Measurements from ENCODE around the gene NETO2. TPM values are rescaled to one million over a fixed set of nuclear protein-coding genes. Genes with fewer than 3 reads are reported as not detected.

The NETO2 gene
- total RNA-seq, 2 experiments from 2014 or later: 0.15 TPM; not detected in 1

DNA sequence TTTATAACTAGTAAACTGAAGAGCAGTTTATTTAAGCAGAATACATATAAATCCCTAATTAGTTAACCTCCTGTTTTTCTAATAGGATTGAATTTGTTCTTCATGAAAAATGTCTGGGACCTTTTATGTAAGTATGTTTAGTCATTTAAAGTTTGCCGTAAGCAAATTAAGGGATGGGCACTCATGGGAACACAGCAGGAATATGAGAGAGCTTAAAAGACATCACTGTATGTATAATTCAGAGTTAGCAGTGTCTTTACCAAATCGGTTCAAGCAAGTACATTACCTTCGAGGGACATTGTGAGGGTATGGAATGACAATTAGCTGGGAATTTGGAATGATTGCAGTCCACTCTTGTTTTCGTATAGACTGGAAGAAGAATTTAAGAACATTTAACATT, 17.7 kb upstream of the NETO2 start:
- intact Hi-C loops (cut with micrococcal nuclease; ENCODE audit: unreplicated experiment): no loop called here
- Histone ChIP-seq H4K20me1 (ENCODE audit: insufficient read depth, low read length) (no peaks in the 10 kb centered on the region), H3K9me2 (ENCODE audit: insufficient read depth, low read length) (no peaks in the 10 kb centered on the region), H3K4me2 (ENCODE audit: low read length) (no peak overlapping the region), H3K9me3 (ENCODE audit: low read length) (no peaks in the 10 kb centered on the region), H3K4me1 (ENCODE audit: insufficient read depth, low read length, poor library complexity, severe bottlenecking) (no peaks in the 10 kb centered on the region), H3K4me3 (ENCODE audit: low read depth, low read length, poor library complexity, severe bottlenecking) (no peak overlapping the region), H3K27ac (ENCODE audit: low read depth, low read length, poor library complexity, severe bottlenecking) (no peak overlapping the region), H3K36me3 (ENCODE audit: insufficient read depth, low read length) (peaks cover 4% of the 10 kb centered on the region; the same call in 1 of the 2 replicates), H2AFZ (ENCODE audit: low read length) (no peak overlapping the region), H3K79me2 (ENCODE audit: insufficient read depth, low read depth, low read length) (no peaks in the 10 kb centered on the region)
- no peak for DNase-seq (ENCODE audit: low spot score)
- POLR2A ChIA-PET: interaction anchor here (0.5 to 0.6 kb wide), 2 partner anchors 472 to 892 kb away, joined by 3 read pairs; partner anchors contain the start of gene ORC6
- TF ChIP-seq, protein P1, sequence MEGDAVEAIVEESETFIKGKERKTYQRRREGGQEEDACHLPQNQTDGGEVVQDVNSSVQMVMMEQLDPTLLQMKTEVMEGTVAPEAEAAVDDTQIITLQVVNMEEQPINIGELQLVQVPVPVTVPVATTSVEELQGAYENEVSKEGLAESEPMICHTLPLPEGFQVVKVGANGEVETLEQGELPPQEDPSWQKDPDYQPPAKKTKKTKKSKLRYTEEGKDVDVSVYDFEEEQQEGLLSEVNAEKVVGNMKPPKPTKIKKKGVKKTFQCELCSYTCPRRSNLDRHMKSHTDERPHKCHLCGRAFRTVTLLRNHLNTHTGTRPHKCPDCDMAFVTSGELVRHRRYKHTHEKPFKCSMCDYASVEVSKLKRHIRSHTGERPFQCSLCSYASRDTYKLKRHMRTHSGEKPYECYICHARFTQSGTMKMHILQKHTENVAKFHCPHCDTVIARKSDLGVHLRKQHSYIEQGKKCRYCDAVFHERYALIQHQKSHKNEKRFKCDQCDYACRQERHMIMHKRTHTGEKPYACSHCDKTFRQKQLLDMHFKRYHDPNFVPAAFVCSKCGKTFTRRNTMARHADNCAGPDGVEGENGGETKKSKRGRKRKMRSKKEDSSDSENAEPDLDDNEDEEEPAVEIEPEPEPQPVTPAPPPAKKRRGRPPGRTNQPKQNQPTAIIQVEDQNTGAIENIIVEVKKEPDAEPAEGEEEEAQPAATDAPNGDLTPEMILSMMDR (conservative IDR thresholded peaks at IDR 0.05; ENCODE audit: low read length): no peak
- TF ChIP-seq EZH2phosphoT487 (IDR thresholded peaks at IDR 0.05; ENCODE audit: borderline replicate concordance, low read depth, low read length): no peak
- BruUV-seq (replicated peaks): no TSS peak
- CTCF ChIA-PET (ENCODE audit: unreplicated experiment): no interaction called here

DNA sequence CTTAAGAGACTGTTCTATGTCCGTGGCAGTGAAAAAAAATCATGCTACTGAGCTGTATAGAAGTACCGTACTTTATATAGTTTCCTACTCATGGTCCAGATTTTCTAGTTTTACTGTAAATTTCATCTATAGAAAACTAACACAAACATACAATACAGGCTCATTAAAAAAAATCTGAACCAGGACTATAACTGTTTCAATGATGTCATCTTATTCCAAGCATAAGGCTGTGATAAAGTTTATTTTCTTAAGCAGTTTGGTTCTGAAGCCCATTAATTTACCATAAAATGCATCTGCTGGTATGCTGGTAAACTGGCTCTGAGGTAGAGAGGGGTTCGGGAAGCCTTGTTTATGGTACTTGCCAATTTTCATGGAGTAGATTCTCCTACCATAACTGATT, 16.7 kb upstream of the NETO2 start:
- ChIA-PET POLR2A (interaction anchor here (0.8 kb wide), 1 partner anchor 39 kb away, joined by 5 read pairs; no protein-coding TSS in a partner anchor), CTCF (ENCODE audit: unreplicated experiment) (no interaction called here)
- BruUV-seq (replicated peaks): no TSS peak
- Histone ChIP-seq H3K9me2 (ENCODE audit: insufficient read depth, low read length) (no peaks in the 10 kb centered on the region), H3K4me2 (ENCODE audit: low read length) (no peak overlapping the region), H3K36me3 (ENCODE audit: insufficient read depth, low read length) (peaks cover 4% of the 10 kb centered on the region; the same call in 1 of the 2 replicates), H3K4me3 (ENCODE audit: low read depth, low read length, poor library complexity, severe bottlenecking) (no peak overlapping the region), H2AFZ (ENCODE audit: low read length) (no peak overlapping the region), H4K20me1 (ENCODE audit: insufficient read depth, low read length) (no peaks in the 10 kb centered on the region), H3K79me2 (ENCODE audit: insufficient read depth, low read depth, low read length) (no peaks in the 10 kb centered on the region), H3K4me1 (ENCODE audit: insufficient read depth, low read length, poor library complexity, severe bottlenecking) (no peaks in the 10 kb centered on the region), H3K9me3 (ENCODE audit: low read length) (no peaks in the 10 kb centered on the region), H3K27ac (ENCODE audit: low read depth, low read length, poor library complexity, severe bottlenecking) (no peak overlapping the region)
- TF ChIP-seq, protein P1 (conservative IDR thresholded peaks at IDR 0.05; ENCODE audit: low read length): no peak
- no peak for TF ChIP-seq EZH2phosphoT487 (IDR thresholded peaks at IDR 0.05; ENCODE audit: borderline replicate concordance, low read depth, low read length)
- intact Hi-C loops (cut with micrococcal nuclease; ENCODE audit: unreplicated experiment): no loop called here
- DNase-seq (ENCODE audit: low spot score): no peak

DNA sequence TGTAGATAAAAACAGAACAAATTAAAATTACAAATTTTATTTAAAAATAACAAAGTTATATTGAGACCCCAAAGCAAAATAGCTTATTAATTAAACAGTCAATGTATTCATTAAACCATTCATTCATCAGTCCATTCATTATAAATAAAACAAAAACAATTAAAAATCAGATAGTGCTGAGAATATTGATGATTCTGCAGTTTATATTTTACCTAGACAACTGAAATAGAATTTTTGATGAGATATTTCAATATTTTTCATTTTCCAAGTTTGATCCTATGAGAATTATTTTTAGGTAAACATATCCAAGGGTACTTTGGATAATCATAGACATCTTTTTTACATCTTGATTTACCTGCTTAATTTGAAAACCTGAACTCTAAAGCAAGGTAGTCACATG, 15.2 kb upstream of the NETO2 start:
- Histone ChIP-seq H3K9me2 (ENCODE audit: insufficient read depth, low read length) (no peaks in the 10 kb centered on the region), H3K36me3 (ENCODE audit: insufficient read depth, low read length) (peaks cover 6% of the 10 kb centered on the region), H3K27ac (ENCODE audit: low read depth, low read length, poor library complexity, severe bottlenecking) (no peak overlapping the region), H3K4me2 (ENCODE audit: low read length) (no peak overlapping the region), H3K4me1 (ENCODE audit: insufficient read depth, low read length, poor library complexity, severe bottlenecking) (no peaks in the 10 kb centered on the region), H2AFZ (ENCODE audit: low read length) (no peak overlapping the region), H3K9me3 (ENCODE audit: low read length) (no peaks in the 10 kb centered on the region), H3K79me2 (ENCODE audit: insufficient read depth, low read depth, low read length) (no peaks in the 10 kb centered on the region), H4K20me1 (ENCODE audit: insufficient read depth, low read length) (no peaks in the 10 kb centered on the region), H3K4me3 (ENCODE audit: low read depth, low read length, poor library complexity, severe bottlenecking) (no peak overlapping the region)
- intact Hi-C loops (cut with micrococcal nuclease; ENCODE audit: unreplicated experiment): no loop called here
- ChIA-PET POLR2A (interaction anchor here (0.6 to 1.0 kb wide), 3 partner anchors 9 to 204 kb away, joined by 3 read pairs; no protein-coding TSS in a partner anchor), CTCF (ENCODE audit: unreplicated experiment) (interaction anchor here (0.5 kb wide), 1 partner anchor 9 kb away, joined by 3 read pairs; no protein-coding TSS in a partner anchor)
- BruUV-seq (replicated peaks): no TSS peak
- TF ChIP-seq EZH2phosphoT487 (IDR thresholded peaks at IDR 0.05; ENCODE audit: borderline replicate concordance, low read depth, low read length): no peak
- TF ChIP-seq, protein P1 (conservative IDR thresholded peaks at IDR 0.05; ENCODE audit: low read length): no peak
- no peak for DNase-seq (ENCODE audit: low spot score)

Measured in OCI-LY7 (cell line).